SK-N-SH treated with all-trans-retinoic acid at 6 μM for 48 hours (cell line): Measurements from ENCODE around the gene OR7G1.

Experiments used
- GLIS3 ChIP-seq: fragments of 250-450 bp; sonication (Bioruptor Pico); IDR thresholded peaks from 2 replicates; pipeline ENCODE4 v1.5.0; 2020; ENCODE audit warnings: mild to moderate bottlenecking, moderate library complexity
- ZFP3 ChIP-seq: fragments of 250-450 bp; sonication (Bioruptor Pico); IDR thresholded peaks from 2 replicates; pipeline ENCODE4 v1.5.0; 2020; ENCODE audit warnings: mild to moderate bottlenecking, moderate library complexity
- ZNF70 ChIP-seq: fragments of 450-650 bp; formaldehyde crosslinking; IDR thresholded peaks from 2 replicates; pipeline ENCODE4 v1.5.0; 2020; ENCODE audit warnings: mild to moderate bottlenecking, moderate library complexity
- TF ChIP-seq, protein P1 (sequence below): fragments of 250-450 bp; sonication (Bioruptor Pico); IDR thresholded peaks from 2 replicates; pipeline ENCODE4 v1.8.0; 2020; ENCODE audit warnings: mild to moderate bottlenecking, moderate library complexity, borderline replicate concordance

DNA sequence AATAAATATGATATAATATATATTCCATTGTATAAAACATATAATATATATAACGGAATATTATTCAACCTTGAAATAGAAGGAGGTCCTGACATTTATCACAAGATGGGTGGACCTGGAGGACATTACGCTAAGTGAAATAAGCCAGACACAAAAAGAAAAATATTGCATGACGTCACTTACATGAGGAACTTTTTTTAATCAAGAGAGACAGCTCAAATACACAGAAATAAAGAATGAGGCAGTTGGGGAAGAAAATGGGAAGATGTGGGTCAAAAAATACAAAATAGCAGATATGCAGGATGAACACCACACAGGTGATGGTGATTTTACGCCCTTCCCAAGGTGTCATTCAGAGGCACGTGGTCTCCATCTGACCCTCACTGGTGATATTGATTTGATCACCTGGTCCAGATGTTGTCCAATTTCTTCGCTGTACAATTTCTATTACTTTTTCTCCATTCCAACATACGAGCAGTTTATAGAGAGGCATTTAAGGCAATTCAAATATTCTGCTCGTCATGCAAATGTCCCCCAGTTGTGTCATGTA is 24.1 kb upstream of the OR7G1 start:
- no peak for TF ChIP-seq ZNF70 (CRISPR knock-in tag)
- TF ChIP-seq, protein P1, sequence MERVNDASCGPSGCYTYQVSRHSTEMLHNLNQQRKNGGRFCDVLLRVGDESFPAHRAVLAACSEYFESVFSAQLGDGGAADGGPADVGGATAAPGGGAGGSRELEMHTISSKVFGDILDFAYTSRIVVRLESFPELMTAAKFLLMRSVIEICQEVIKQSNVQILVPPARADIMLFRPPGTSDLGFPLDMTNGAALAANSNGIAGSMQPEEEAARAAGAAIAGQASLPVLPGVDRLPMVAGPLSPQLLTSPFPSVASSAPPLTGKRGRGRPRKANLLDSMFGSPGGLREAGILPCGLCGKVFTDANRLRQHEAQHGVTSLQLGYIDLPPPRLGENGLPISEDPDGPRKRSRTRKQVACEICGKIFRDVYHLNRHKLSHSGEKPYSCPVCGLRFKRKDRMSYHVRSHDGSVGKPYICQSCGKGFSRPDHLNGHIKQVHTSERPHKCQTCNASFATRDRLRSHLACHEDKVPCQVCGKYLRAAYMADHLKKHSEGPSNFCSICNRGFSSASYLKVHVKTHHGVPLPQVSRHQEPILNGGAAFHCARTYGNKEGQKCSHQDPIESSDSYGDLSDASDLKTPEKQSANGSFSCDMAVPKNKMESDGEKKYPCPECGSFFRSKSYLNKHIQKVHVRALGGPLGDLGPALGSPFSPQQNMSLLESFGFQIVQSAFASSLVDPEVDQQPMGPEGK = no peak
- TF ChIP-seq GLIS3 (CRISPR knock-in tag) = no peak
- no peak for TF ChIP-seq ZFP3
